DMS153 treated with DMSO at 0.1 percent for 48 hours (cell line): ENCODE data around the gene MDK.
"Not testable (repeated sequence)": the region's sequence is repeated elsewhere in the genome, so short reads cannot be mapped to it uniquely, and the experiment has no call there.

Source experiments
- DNase-seq: peaks from one replicate; lab custom pipeline; 2025; ENCODE audit not compliant: unreplicated experiment; lab: John Stamatoyannopoulos, UW

The MDK gene

GRCh38 chr11:46367244-46367915, 14.1 kb upstream of the MDK start:
- DNase-seq = no peak

- no peak for DNase-seq
These were observed 13.6 kb upstream of the MDK start for GRCh38 chr11:46367916-46368267.

- DNase-seq = no peak
These were observed 11.9 kb upstream of the MDK start for GRCh38 chr11:46369458-46370152.

DNA sequence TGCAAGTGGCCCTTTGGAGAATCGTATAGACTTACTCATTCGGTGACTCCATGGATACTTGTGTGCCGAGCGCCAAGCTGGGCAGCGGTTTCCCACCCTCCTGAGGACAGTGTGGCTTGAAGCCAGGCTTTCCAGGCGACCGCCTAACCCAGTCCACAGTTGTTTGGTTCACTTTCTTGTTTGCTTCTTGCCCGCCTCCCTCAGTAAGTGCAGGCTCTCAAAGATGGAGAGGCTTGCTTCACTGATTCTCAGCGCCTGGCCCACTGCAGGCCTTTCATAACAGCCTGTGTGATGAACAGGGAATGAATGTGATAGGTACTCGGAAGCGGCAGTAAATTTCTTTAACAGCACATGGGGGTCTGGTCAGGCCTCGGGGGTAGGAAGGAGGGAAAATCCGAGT, 11.2 kb upstream of the MDK start:
- no peak for DNase-seq

- not testable (repeated sequence) for DNase-seq
These were observed 10.2 kb upstream of the MDK start for GRCh38 chr11:46371262-46371661.

DNA sequence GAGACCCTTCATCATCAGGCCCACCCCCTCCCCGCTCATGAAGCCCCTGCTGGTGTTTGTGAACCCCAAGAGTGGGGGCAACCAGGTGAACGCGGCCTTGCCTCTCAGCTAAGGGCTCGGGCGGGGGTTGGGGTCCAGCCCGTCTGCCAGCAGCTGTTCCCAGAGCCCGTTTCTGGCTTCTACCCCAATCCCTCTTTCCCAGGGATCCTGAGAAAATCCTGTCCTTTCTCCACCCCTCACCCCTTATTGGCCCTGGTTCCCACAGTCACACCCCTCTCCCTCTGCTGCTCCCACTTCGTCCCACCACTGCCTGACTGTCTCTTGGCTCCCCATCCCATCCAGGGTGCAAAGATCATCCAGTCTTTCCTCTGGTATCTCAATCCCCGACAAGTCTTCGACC, 9.4 kb upstream of the MDK start:
- DNase-seq = no peak

GRCh38 chr11:46372501-46372900, 9.0 kb upstream of the MDK start:
- not testable (repeated sequence) for DNase-seq

GRCh38 chr11:46373787-46374740, 7.4 kb upstream of the MDK start:
- DNase-seq = no peak

- DNase-seq = no peak
These were observed 6.7 kb upstream of the MDK start for GRCh38 chr11:46374815-46375214.

DNA sequence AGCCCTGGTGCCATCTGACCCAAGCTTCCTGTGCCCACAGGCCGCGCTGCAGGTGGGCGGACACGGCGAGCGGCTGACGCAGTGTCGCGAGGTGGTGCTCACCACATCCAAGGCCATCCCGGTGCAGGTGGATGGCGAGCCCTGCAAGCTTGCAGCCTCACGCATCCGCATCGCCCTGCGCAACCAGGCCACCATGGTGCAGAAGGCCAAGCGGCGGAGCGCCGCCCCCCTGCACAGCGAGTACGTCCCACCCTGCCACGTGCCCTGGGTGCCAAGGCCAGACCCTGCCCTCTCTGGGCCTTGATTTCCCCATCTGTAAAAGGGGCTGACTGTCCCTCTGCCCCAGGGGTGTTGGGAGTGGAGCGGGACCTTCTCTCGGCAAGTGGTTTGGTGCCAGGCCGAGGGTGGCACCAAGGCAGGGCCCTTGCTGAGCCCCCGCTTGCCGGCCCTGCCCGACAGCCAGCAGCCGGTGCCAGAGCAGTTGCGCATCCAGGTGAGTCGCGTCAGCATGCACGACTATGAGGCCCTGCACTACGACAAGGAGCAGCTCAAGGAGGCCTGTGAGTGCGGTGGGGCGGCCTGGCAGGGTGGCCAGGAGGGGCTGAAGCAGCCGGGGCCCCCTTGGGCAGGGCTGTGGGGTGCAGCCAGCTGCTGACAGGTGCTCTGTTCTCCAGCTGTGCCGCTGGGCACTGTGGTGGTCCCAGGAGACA, 5.9 kb upstream of the MDK start:
- DNase-seq = no peak

DNA sequence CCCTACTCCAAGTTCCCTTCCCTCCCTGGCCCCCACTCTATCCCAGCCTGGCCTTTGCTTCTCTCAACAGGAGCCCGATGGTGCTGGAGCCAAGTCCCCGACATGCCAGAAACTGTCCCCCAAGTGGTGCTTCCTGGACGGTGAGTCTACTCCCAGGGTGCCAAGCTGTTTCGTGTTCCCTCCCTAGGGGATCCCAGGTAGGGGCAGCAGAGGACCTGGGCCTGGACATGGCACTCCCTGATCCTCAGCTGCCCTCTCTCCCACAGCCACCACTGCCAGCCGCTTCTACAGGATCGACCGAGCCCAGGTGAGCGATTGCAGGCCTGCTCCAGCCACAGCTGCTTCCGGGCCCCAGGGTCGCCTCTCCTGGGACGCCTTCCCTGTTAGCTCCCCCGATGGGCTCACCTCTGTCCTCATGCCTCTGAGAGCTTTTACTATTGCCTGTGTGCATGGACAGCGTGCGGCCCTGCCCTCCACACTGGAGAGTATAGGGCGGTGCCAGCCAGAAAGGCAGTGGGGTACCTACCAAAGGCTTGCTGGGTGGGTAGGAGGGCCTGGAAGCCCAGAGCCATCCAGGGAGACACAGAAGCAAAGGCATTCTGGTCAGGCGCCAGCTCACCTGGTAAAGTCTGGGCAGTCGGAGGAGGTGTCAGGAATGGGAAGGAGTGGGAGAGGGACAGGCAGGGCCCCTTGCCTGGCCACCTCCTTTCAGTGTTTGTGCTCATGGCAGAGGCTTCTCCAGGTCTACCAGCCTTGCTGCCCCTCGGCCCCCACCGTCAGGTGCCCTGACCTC, 5.0 kb upstream of the MDK start:
- DNase-seq = no peak

DNA sequence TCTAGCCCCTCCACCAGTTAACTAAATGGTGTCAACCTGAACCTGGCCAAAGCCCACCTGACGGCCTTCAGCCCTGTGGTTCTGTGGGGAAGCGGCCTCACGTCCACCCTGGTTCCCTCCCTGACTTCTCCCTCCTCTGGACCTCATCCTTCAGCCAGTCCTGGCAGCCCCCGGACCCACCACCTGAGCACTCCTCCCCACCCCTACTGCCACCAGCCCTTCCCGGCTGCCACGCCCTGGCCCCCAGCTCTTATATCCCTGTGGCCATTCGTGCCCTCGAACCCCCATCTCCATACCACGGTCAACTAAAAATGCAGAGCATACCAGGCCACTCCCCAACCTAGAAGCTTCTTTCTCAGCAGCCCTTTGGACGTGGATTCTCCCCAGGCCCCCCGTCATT, 4.2 kb upstream of the MDK start:
- DNase-seq = no peak

DNA sequence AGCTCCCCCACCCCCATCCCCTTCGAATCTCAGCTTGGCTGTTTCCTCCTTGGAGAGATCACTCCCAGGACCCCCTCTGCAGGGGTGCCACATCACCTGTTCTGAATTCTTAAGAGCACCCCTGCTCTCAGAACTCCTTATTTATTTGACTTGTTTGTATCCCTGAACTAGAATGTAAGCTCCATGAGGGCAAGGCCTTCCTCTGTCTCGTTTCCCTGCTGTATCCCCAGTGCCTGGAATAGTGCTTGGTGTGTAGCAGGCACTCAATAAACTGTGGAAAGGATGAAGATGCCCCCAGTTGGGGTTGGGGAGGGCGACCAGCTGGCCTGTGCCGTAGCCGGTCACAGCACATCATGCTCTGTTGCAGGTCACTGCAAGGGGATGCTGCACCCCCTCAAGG, 3.6 kb upstream of the MDK start:
- no peak for DNase-seq

DNA sequence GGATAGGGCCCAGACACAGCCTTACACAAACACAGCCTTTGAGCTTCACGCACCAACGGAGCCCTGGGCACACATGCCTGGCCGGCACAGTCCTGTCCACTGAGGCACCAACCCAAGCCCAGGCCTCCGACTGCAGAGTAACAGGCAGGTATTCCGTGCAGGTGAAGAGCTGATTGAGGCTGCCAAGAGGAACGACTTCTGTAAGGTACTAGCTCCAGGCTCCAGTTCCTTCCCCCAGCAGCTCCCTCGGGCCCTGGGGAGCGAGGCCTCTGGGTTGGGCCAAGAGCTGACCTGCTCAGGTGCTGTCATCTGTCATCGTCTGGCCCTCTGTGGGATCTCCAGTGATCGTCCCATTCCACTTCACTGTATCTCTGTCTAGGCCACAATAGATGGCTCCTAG, 3.2 kb upstream of the MDK start:
- DNase-seq = no peak

GRCh38 chr11:46378811-46379481, 2.5 kb upstream of the MDK start:
- DNase-seq = no peak

DNA sequence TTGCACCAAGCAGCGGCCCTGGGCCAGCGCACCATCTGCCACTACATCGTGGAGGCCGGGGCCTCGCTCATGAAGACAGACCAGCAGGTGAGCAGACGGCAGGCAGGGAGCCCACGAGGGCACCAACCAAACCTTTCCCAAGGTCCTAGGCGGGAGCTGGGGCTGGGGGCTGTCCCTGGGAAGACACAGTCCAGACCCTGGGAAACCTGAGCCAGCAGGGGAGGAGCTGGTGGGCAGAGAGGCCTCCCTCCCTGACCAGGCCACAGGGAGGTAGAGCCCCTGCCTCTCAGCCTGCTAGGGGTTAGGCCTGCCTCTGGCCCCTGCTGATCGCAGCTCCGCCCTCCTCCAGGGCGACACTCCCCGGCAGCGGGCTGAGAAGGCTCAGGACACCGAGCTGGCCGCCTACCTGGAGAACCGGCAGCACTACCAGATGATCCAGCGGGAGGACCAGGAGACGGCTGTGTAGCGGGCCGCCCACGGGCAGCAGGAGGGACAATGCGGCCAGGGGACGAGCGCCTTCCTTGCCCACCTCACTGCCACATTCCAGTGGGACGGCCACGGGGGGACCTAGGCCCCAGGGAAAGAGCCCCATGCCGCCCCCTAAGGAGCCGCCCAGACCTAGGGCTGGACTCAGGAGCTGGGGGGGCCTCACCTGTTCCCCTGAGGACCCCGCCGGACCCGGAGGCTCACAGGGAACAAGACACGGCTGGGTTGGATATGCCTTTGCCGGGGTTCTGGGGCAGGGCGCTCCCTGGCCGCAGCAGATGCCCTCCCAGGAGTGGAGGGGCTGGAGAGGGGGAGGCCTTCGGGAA, 1.8 kb upstream of the MDK start:
- DNase-seq = peak; percentile 37

GRCh38 chr11:46380340-46381047, 975 bp upstream of the MDK start:
- peak; percentile 32 for DNase-seq

DNA sequence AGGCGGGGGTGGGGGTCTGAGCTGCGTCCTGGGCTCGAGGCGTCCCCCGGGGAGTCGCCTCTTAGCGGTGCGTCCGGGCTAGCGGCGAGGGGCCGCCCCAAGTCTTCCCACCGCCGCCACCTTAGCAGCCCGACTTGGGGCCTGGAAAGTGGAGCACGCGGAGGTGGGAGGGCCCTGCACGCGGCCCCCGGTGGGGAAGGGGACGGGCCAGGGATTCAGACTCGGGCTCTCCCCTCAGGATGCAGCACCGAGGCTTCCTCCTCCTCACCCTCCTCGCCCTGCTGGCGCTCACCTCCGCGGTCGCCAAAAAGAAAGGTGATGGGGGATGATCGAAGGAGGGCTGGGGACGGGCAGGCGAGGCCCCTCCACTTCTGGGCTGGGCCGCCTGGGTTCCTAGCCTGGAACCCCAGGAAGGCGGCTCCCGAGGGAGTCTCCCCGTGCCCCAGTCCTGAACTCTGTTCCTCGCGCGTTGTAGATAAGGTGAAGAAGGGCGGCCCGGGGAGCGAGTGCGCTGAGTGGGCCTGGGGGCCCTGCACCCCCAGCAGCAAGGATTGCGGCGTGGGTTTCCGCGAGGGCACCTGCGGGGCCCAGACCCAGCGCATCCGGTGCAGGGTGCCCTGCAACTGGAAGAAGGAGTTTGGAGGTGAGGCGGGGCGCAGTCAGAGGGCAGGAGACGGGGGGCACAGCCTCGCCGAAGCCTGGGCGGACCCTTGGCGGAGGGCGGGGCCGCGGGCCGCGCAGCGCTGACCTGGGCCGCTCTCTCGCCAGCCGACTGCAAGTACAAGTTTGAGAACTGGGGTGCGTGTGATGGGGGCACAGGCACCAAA, 563 bp downstream of the MDK start:
- DNase-seq = no peak
